Ectodermal cell (in vitro differentiated cells): ENCODE data around the gene CTIF.
"Not testable (repeated sequence)": the region's sequence is repeated elsewhere in the genome, so short reads cannot be mapped to it uniquely, and the experiment has no call there.

ENCODE experiments used
- H3K27ac ChIP-seq: 2 replicates; pipeline ENCODE4 v1.7.0; 2013; ENCODE audit warnings: mild to moderate bottlenecking, low read depth, low read length; ENCODE audit not compliant: insufficient read depth, poor library complexity, severe bottlenecking
- H3K27me3 ChIP-seq: 2 replicates; pipeline ENCODE4 v1.7.0; 2013; ENCODE audit warnings: mild to moderate bottlenecking, low read length; ENCODE audit not compliant: insufficient read depth, control insufficient read depth, poor library complexity, severe bottlenecking
- H3K36me3 ChIP-seq: one replicate; pipeline ENCODE4 v1.7.0; 2013; ENCODE audit warnings: low read length; ENCODE audit not compliant: control insufficient read depth, insufficient read depth
- H3K4me1 ChIP-seq: one replicate; pipeline ENCODE4 v1.7.0; 2013; ENCODE audit warnings: low read length; ENCODE audit not compliant: control insufficient read depth, insufficient read depth
- H3K4me3 ChIP-seq: 2 replicates; pipeline ENCODE4 v1.7.0; 2013; ENCODE audit warnings: low read depth, low read length, control low read depth; ENCODE audit not compliant: insufficient read depth
- H3K9me3 ChIP-seq: 2 replicates; pipeline ENCODE4 v1.7.0; 2013; ENCODE audit warnings: mild to moderate bottlenecking, low read length, moderate library complexity; ENCODE audit not compliant: control insufficient read depth
- WGBS, 2 experiments: methylation state at CpG; one replicate each; pipeline ENCODE4 v1.1.7; 2013; ENCODE audit warnings: missing lambda C conversion rate in 2 of 2; 5-methylcytosine and 5-hydroxymethylcytosine counted together

CTIF gene

DNA sequence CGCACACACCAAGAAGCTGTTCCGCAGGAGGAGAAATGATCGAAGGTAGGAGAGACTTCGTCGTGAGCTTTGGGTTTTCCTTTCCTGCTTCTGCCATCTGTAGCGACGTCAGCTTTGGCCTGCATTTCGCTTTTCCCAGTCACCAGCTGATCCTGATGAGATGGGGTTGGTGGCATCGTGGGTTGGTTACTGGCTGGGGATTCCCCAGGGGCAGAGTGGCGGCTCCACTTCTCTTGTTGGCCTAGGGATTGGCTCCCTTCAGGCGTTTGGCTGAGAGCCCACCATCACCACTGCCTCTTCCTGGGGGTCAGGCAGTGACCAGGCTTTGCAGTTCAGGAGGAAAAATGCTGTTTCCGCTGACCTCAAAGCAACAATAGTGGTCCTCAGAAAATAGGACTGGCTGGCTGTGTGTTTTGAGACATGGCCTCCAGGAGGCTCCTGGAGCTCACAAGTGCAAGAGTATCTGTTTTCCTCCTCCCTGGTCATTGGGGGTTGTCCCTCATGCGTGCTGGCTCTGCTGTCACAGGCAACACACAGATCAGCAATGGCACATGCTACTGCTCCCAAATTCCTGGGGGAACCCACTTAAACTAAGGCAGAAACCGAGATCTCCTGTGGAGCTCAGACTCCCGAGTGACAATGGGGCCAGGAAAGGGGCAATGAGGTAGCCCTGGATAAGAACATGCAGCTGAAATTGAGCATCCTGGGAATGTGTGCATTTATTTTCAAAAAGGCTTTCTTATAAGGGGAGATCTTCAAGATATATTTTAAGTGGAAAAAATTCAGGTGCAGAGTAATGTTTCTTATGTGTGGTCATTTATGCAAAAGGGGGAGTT, 173.0 kb downstream of the CTIF start:
- H3K4me3 ChIP-seq: no peak overlapping the region
- H3K27ac ChIP-seq: no peak overlapping the region
- no peaks in the 10 kb centered on the region for H3K27me3 ChIP-seq
- no peaks in the 10 kb centered on the region for H3K36me3 ChIP-seq
- no peaks in the 10 kb centered on the region for H3K9me3 ChIP-seq
- H3K4me1 ChIP-seq: peaks cover 28% of the 10 kb centered on the region
- 86 to 91% methylated on average over 15 of the region's 15 CpGs for WGBS, 2 experiments

DNA sequence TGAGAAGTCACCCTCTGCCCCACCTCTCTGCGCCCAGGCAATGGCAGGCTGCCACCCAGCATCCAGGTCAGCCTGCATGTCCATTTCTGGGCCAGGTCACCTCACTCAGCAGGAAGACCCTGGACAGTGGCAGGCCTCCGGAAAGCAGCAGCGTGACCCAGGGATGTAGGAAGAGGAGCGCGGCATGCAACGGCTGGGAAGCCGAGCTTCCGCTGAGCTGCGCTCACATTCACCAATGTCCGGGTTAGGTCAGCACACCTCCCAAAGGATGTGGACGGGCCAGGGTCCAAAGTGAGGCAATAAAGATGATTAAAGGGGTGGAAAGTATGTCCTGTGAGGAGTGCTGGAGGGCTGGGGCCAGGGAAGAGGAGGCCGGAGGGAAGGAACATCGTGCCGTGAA, 174.5 kb downstream of the CTIF start:
- Histone ChIP-seq H3K9me3 (no peaks in the 10 kb centered on the region), H3K27ac (no peak overlapping the region), H3K4me1 (peaks cover 28% of the 10 kb centered on the region), H3K36me3 (no peaks in the 10 kb centered on the region), H3K27me3 (no peaks in the 10 kb centered on the region), H3K4me3 (no peak overlapping the region)
- WGBS, 2 experiments: 96% methylated on average over 14 of the region's 14 CpGs

DNA sequence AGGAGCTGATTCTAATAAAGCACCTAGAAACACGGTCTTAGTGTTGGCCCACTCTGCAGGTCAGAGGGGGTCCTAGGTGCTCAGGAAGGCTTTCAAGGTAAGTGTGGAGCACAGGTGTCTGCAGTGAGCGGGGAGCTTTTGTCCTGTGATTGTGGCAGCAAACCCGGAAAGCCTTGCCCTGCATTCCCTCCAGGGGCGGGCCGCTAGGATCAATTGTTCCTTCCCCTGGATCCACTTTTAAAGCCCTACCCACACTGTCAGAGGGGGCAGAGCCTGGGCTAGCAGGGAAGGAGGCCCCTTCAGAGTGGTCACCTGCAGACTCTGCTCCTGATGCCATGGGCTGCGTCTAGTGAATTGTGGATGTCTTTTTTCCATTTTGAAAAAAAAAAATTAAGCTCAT, 176.0 kb downstream of the CTIF start:
- Histone ChIP-seq H3K9me3 (no peaks in the 10 kb centered on the region), H3K27me3 (no peaks in the 10 kb centered on the region), H3K27ac (no peak overlapping the region), H3K36me3 (no peaks in the 10 kb centered on the region), H3K4me3 (no peak overlapping the region), H3K4me1 (peaks cover 20% of the 10 kb centered on the region)
- 50 to 53% methylated on average over 6 of the region's 6 CpGs for WGBS, 2 experiments

DNA sequence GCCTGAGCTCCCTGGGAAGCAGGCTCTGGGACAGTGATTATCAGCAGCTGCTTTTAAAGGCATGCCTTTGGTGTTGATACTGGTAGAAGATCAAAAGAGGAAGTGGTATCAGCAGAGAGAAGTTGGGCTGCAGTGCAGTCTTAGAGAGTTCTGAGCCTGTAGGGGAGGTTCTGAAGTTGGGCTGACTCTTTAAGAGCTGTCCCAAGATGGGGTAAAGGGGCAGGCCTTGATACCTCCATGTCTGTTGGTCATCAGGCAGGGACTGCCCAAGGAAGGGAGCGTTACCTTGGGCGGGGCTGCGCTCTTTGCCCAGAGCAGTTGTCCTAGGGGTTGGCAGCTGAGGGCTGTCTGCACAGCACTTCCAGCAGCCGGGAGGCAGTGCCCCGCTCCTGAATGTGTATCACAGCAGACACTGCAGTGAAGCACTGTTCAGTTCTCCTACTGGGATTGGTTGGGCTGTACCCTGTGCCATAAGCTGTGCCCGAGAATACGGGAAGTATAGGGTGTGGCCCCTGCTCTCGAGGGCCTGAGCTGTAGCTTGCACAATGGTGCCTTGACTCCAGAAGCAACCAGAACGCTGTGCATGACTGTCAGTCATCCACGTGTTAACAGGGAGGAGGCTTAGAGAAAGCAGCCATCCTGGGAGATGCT, 177.0 kb downstream of the CTIF start:
- Histone ChIP-seq H3K4me3 (no peak overlapping the region), H3K36me3 (no peaks in the 10 kb centered on the region), H3K9me3 (no peaks in the 10 kb centered on the region), H3K27me3 (no peaks in the 10 kb centered on the region), H3K27ac (no peak overlapping the region), H3K4me1 (peaks cover 18% of the 10 kb centered on the region)
- 95 to 97% methylated on average over 10 of the region's 10 CpGs for WGBS, 2 experiments

DNA sequence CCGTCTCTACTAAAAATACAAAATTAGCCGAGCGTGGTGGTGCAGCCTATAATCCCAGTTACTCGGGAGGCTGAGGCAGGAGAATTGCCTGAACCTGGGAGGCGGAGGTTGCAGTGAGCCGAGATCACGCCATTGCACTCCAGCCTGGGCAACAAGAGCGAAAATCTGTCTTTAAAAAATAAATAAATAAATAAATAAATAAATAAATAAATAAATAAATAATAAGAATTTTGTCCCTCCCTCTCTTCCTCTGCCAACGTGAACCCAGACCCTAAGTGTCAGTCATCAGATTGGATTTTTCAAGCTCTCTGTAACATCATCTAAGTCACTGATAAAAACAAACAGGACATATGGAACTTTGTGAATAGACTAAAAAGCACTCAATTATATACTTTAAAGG, 178.4 kb downstream of the CTIF start:
- H3K4me1 ChIP-seq: peaks cover 18% of the 10 kb centered on the region

DNA sequence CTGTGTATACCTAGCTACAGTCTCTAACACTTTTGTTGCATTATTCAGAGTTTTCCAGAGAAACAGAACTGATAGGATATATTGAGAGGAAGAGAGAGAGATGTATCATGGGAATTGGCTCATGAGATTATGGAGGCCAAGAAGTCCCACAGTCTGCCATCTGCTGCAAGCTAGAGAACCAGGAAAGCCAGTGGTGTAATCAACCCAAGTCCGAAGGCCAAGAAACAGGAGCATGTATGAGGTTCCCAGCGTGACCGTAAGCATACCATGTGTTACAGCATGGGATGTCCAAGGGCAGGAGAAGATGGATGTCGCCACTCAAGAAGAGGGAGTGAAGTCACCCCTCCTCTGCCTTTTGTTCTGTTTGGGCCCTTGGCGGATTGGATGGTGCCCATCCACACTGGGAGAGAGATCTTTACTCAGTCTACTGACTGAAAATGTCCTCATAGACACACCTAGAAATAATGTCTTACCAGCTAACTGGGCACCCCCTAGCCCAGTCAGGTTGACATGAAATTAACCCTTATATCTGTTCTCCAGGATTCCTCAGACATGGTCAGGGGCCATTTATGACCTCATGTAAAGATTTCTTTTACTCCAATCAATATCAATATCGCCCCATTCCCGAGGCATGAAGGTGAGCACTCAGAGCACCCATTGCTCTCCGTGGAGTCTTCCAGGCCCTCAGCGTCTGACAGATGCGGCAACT, 179.6 kb downstream of the CTIF start:
- H3K27ac ChIP-seq: no peak overlapping the region
- no peak overlapping the region for H3K4me3 ChIP-seq
- 95 to 96% methylated on average over 10 of the region's 10 CpGs for WGBS, 2 experiments
- H3K9me3 ChIP-seq: no peaks in the 10 kb centered on the region
- H3K36me3 ChIP-seq: no peaks in the 10 kb centered on the region
- H3K27me3 ChIP-seq: no peaks in the 10 kb centered on the region
- H3K4me1 ChIP-seq: peaks cover 18% of the 10 kb centered on the region

More for the DNA sequence above, 178.4 kb downstream of the CTIF start:
- WGBS, 2 experiments: 86 to 89% methylated on average over 7 of the region's 9 CpGs
- not testable (repeated sequence) for H3K27ac ChIP-seq, H3K36me3 ChIP-seq, H3K9me3 ChIP-seq, H3K4me3 ChIP-seq, H3K27me3 ChIP-seq

DNA sequence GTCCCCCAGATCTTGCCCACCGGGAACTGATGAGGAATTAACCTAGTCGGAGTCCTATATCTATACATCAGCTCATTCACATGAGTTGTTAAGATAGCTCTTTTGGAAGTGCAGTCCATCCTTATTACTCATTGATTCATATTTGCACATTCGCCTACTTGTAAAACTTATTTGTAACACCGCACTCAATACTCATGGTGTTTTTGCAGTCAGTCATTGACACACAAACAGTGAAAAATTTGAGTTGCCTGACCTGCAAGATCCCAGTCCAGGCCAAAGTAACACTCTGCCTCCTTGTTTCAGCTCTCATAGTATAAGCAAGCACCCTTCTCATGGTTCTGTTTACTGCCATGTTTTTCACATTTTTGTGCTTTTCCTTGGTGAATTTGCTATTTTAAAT, 180.6 kb downstream of the CTIF start:
- 94 to 95% methylated on average over 4 of the region's 4 CpGs for WGBS, 2 experiments
- no peaks in the 10 kb centered on the region for H3K36me3 ChIP-seq
- H3K4me3 ChIP-seq: no peak overlapping the region
- no peak overlapping the region for H3K27ac ChIP-seq
- peaks cover 18% of the 10 kb centered on the region for H3K4me1 ChIP-seq
- H3K9me3 ChIP-seq: no peaks in the 10 kb centered on the region
- H3K27me3 ChIP-seq: no peaks in the 10 kb centered on the region

DNA sequence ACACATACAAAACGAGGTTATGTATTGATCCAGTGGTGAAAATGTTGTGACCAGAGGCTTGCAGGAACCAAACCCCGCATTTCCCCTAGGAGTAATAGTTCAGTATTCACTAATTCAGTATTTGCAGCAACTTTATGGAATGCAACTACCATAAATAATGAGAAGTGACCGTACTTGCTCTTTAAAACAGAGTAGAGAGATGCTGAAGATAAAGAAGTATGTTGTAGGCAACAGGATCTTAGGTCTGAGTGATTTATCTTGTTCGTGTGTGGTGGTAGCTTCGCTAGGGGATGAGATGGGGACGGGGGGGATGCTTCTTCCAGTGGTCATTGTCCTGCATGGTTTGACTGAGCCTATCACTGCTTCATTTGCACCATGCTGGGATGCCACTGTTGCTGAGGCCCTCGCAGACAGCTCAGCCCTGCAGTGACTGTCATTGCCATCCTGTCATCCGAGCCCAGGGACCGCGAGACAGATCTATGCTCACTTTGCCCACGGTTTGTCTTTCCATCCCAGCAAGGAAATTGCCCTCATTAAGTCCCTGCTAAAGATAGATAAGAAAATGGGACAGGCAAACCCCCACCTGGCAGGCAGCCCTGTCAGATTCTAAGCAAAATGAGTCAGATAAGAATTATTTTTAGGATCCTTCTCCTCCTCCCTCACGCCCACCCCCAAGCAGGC, 181.3 kb downstream of the CTIF start:
- H3K27me3 ChIP-seq: no peaks in the 10 kb centered on the region
- no peaks in the 10 kb centered on the region for H3K9me3 ChIP-seq
- peaks cover 10% of the 10 kb centered on the region for H3K4me1 ChIP-seq
- no peak overlapping the region for H3K27ac ChIP-seq
- H3K4me3 ChIP-seq: no peak overlapping the region
- no peaks in the 10 kb centered on the region for H3K36me3 ChIP-seq
- WGBS, 2 experiments: 90 to 92% methylated on average over 12 of the region's 12 CpGs

DNA sequence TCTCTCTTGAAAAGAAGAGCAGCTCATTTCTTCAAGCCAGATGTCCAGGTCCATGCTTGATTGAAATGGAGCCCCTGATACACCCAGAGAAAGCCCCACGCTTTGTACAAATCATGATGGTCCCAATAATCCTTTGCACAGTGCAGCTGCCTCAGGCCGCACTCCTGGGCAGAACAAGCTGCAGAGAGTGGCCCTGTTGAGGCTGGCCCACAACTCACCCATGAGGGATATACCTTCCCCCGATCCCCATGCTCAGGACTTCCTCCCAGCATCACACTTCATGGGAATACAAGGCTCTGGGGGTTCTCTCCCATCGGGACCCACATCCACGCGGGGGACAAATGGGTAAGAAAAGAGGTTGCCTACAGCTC, 181.8 kb downstream of the CTIF start:
- Histone ChIP-seq H3K9me3 (no peaks in the 10 kb centered on the region), H3K27me3 (no peaks in the 10 kb centered on the region), H3K27ac (no peak overlapping the region), H3K4me1 (peaks cover 5% of the 10 kb centered on the region), H3K4me3 (no peak overlapping the region), H3K36me3 (no peaks in the 10 kb centered on the region)
- 95 to 98% methylated on average over 6 of the region's 6 CpGs for WGBS, 2 experiments

DNA sequence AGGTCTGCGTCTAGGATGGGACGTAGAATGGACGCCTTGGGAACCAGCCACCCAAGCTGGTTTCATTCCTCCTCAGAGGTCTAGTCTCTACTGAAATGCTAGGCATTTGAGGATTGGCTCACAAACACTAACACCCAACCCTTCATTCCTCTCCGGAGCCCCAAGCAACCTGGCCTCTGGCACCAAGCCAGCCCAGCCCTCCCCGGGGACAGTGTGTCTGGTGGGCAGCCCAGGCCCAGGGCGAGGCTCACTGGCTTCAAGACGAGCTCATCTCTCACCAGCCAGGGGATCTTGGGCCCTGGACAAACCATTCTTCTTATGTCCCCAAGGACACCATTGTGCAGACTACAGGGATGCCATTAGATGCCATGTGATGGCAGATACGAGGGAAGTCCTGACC, 182.5 kb downstream of the CTIF start:
- WGBS, 2 experiments: 80 to 82% methylated on average over 8 of the region's 8 CpGs
- Histone ChIP-seq H3K27me3 (peaks cover 2% of the 10 kb centered on the region), H3K4me3 (no peak overlapping the region), H3K4me1 (no peaks in the 10 kb centered on the region), H3K27ac (no peak overlapping the region), H3K9me3 (no peaks in the 10 kb centered on the region), H3K36me3 (no peaks in the 10 kb centered on the region)
